NB4 (cell line): ENCODE measurements around the gene MT2A.

Experiments
- MYC ChIP-seq: IDR thresholded peaks from 2 replicates; pipeline ENCODE4 v1.6.1; 2011; ENCODE audit warnings: low read depth, low read length
- POLR2A ChIP-seq: IDR thresholded peaks from 2 replicates; pipeline ENCODE4 v1.6.1; 2011; ENCODE audit warnings: mild to moderate bottlenecking; ENCODE audit not compliant: insufficient read length; ENCODE audit errors: extremely low read depth
- TF ChIP-seq, protein P1 (sequence below): IDR thresholded peaks from one replicate; pipeline ENCODE4 v1.5.1; 2012; ENCODE audit warnings: low read depth, low read length
- TF ChIP-seq, protein P2 (sequence below): IDR thresholded peaks from 2 replicates; pipeline ENCODE4 v1.6.1; 2011; ENCODE audit warnings: low read depth, low read length

DNA sequence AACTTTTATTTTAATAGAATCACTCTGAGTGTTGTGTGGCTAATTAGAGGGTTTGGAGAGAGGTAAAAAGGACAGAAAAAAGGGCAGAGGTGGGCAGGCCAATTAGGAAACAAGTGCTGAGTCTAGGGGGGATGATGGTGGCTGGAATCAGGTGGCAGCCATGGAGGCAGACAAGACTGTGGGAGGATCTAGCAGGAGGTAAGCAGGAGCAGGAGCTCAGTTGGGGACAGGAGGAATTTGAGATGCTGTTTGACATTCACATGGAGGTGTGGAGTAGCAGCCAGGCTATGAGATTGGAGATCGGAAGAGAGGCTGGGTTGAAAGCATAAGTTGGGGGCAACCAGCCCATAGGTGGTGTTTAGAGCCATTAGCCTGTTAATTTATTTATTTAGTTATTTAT lies 47.3 kb upstream of the MT2A start:
- TF ChIP-seq, protein P1, sequence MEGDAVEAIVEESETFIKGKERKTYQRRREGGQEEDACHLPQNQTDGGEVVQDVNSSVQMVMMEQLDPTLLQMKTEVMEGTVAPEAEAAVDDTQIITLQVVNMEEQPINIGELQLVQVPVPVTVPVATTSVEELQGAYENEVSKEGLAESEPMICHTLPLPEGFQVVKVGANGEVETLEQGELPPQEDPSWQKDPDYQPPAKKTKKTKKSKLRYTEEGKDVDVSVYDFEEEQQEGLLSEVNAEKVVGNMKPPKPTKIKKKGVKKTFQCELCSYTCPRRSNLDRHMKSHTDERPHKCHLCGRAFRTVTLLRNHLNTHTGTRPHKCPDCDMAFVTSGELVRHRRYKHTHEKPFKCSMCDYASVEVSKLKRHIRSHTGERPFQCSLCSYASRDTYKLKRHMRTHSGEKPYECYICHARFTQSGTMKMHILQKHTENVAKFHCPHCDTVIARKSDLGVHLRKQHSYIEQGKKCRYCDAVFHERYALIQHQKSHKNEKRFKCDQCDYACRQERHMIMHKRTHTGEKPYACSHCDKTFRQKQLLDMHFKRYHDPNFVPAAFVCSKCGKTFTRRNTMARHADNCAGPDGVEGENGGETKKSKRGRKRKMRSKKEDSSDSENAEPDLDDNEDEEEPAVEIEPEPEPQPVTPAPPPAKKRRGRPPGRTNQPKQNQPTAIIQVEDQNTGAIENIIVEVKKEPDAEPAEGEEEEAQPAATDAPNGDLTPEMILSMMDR = no peak
- TF ChIP-seq POLR2A (no peak), MYC (no peak)
- TF ChIP-seq, protein P2, sequence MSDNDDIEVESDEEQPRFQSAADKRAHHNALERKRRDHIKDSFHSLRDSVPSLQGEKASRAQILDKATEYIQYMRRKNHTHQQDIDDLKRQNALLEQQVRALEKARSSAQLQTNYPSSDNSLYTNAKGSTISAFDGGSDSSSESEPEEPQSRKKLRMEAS = no peak
